GM12874 (cell line): ENCODE data around the gene CASP4.

Experiments used
- TF ChIP-seq, protein P1 (sequence below): IDR thresholded peaks from 2 replicates; pipeline ENCODE4 v1.5.1; 2011; ENCODE audit warnings: low read depth, mild to moderate bottlenecking, control low read depth, low read length, moderate library complexity; ENCODE audit not compliant: insufficient read depth

The CASP4 gene

GRCh38 chr11:104999721-105000120 is 31.3 kb upstream of the CASP4 start:
- TF ChIP-seq, protein P1, sequence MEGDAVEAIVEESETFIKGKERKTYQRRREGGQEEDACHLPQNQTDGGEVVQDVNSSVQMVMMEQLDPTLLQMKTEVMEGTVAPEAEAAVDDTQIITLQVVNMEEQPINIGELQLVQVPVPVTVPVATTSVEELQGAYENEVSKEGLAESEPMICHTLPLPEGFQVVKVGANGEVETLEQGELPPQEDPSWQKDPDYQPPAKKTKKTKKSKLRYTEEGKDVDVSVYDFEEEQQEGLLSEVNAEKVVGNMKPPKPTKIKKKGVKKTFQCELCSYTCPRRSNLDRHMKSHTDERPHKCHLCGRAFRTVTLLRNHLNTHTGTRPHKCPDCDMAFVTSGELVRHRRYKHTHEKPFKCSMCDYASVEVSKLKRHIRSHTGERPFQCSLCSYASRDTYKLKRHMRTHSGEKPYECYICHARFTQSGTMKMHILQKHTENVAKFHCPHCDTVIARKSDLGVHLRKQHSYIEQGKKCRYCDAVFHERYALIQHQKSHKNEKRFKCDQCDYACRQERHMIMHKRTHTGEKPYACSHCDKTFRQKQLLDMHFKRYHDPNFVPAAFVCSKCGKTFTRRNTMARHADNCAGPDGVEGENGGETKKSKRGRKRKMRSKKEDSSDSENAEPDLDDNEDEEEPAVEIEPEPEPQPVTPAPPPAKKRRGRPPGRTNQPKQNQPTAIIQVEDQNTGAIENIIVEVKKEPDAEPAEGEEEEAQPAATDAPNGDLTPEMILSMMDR: no peak

GRCh38 chr11:104997288-104997687 is 28.9 kb upstream of the CASP4 start:
- TF ChIP-seq, protein P1: no peak

- TF ChIP-seq, protein P1: no peak
These were observed 26.6 kb upstream of the CASP4 start for GRCh38 chr11:104995001-104995408.

DNA sequence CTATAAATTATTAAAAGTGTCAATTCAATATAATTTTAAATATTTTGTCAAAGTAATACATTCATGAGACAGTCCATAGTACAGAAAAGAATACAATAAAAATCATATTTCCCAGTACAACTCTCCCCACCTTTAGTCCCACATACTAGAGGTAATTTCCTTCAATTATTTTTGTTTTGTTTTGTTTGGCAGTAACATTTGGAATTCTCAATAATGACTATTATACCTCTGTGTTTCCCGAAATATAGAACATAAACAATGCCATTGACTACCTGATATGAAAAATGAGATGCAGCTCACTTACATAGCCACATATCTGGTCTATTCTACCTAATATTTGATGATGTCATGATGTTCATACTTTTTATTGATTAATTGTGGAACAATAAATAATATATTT is 24.4 kb upstream of the CASP4 start:
- TF ChIP-seq, protein P1: no peak

DNA sequence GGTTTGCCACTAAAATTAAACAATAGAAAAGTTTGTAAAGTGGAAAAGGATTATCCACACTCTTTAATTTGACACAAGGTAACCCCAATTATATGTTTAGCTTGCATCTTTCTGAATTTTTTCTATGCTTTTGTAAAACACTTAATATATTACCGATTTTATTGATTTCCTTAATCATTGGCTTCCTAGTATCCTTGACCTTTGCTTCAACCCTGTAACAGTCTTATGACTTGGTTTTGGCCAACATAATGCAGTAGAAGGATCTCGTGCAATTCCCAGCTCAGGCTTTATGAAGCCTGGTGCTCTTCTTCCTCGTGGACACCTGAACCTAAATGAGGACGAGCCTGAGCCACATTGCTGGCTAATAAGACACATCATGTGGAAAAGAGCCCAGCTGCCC is 23.6 kb upstream of the CASP4 start:
- TF ChIP-seq, protein P1: no peak

DNA sequence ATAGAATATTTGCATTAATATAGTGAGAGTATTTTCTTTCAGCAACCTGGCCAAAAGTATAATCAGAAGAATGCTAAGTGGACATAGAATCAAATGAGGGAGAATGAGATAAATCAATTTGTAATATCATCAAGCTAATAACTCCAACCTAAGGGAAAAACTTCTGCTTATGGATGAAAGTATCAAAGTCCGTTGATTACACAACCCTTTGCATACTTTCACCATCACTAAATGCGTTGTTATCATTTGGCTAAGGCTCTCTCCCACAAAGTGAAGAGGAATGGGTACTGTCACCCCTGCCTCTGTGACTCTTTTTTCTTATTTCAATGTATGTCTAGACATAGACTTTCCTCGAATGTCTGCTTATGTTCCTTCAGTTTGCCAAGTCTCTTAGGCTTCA is 16.4 kb upstream of the CASP4 start:
- TF ChIP-seq, protein P1: no peak

- TF ChIP-seq, protein P1: no peak
These were observed 11.5 kb upstream of the CASP4 start for GRCh38 chr11:104979839-104980238.

DNA sequence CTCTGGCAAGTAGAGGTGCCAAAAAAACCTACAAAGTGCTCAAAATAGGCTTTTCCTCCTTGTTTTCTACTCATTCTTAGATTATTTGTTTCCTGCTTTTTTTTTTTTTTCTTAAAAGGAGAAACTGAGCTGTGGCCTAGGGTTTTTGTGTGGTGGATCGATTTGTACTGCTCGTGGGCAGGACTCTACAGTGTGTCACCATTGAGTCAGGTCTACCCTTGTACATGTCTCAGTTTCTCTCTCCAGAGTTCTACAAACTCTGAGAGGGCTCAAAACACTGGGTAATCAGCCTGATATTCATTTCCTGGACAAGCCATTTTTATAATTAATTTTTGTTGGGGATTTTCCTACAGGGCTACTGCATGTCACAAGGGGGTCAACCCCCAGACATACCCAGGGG is 5.2 kb upstream of the CASP4 start:
- TF ChIP-seq, protein P1: no peak
